ENCODE measurements around the gene FARS2.

Gene FARS2

GRCh38 chr6:5286780-5287179, 25.5 kb downstream of the FARS2 start:
- Mint-ChIP-seq H3K4me1 (peaks cover 47% of the 10 kb centered on the region), H3K36me3 (peaks cover 10% of the 10 kb centered on the region), H3K27ac (peak overlapping the region; percentile 43), H3K27me3 (no peaks in the 10 kb centered on the region), H3K9me3 (no peaks in the 10 kb centered on the region), H3K4me3 (peak overlapping the region; percentile 15)
- DNase-seq (ENCODE audit: low spot score in 2 of 2) (no peak), ATAC-seq (ENCODE audit: low read depth) (peak; percentile 77)

- no peaks in the 10 kb centered on the region for H3K9me3 Mint-ChIP-seq
These were observed 26.1 kb downstream of the FARS2 start for GRCh38 chr6:5287205-5287965.

GRCh38 chr6:5287966-5288297, 26.6 kb downstream of the FARS2 start:
- peaks cover 12% of the 10 kb centered on the region for H3K36me3 Mint-ChIP-seq
- no peak for DNase-seq (ENCODE audit: low spot score in 2 of 2)
- peaks cover 51% of the 10 kb centered on the region for H3K4me1 Mint-ChIP-seq
- no peaks in the 10 kb centered on the region for H3K9me3 Mint-ChIP-seq
- H3K27me3 Mint-ChIP-seq: no peaks in the 10 kb centered on the region
- no peak overlapping the region for H3K4me3 Mint-ChIP-seq
- ATAC-seq (ENCODE audit: low read depth): no peak
- no peak overlapping the region for H3K27ac Mint-ChIP-seq

More at GRCh38 chr6:5287205-5287965, 26.1 kb downstream of the FARS2 start:
- Mint-ChIP-seq H3K36me3 (peaks cover 12% of the 10 kb centered on the region), H3K4me3 (no peak overlapping the region), H3K27ac (peak overlapping the region; percentile 43), H3K4me1 (peaks cover 47% of the 10 kb centered on the region), H3K27me3 (no peaks in the 10 kb centered on the region)
- no peak for DNase-seq (ENCODE audit: low spot score in 2 of 2)
- no peak for ATAC-seq (ENCODE audit: low read depth)

GRCh38 chr6:5290097-5290496, 28.8 kb downstream of the FARS2 start:
- Mint-ChIP-seq H3K27me3 (no peaks in the 10 kb centered on the region), H3K27ac (no peak overlapping the region), H3K4me1 (peaks cover 55% of the 10 kb centered on the region), H3K9me3 (no peaks in the 10 kb centered on the region), H3K4me3 (peak overlapping the region; percentile 39), H3K36me3 (peaks cover 6% of the 10 kb centered on the region)
- DNase-seq (ENCODE audit: low spot score in 2 of 2) (no peak), ATAC-seq (ENCODE audit: low read depth) (peak; percentile 53)

GRCh38 chr6:5290500-5290899, 29.2 kb downstream of the FARS2 start:
- no peak overlapping the region for H3K27ac Mint-ChIP-seq
- H3K27me3 Mint-ChIP-seq: no peaks in the 10 kb centered on the region
- peak overlapping the region; percentile 49 for H3K4me3 Mint-ChIP-seq
- DNase-seq (ENCODE audit: low spot score in 2 of 2) (no peak), ATAC-seq (ENCODE audit: low read depth) (peak; percentile 69)
- H3K9me3 Mint-ChIP-seq: no peaks in the 10 kb centered on the region
- peaks cover 6% of the 10 kb centered on the region for H3K36me3 Mint-ChIP-seq
- peaks cover 52% of the 10 kb centered on the region for H3K4me1 Mint-ChIP-seq

GRCh38 chr6:5292154-5292553, 30.8 kb downstream of the FARS2 start:
- ATAC-seq (ENCODE audit: low read depth): no peak
- H3K27ac Mint-ChIP-seq: no peak overlapping the region
- no peak overlapping the region for H3K4me3 Mint-ChIP-seq

GRCh38 chr6:5293692-5294091, 32.4 kb downstream of the FARS2 start:
- DNase-seq (ENCODE audit: low spot score in 2 of 2): no peak
- no peaks in the 10 kb centered on the region for H3K9me3 Mint-ChIP-seq
- peaks cover 2% of the 10 kb centered on the region for H3K36me3 Mint-ChIP-seq
- H3K4me1 Mint-ChIP-seq: peaks cover 30% of the 10 kb centered on the region
- peak overlapping the region; percentile 82 for H3K27ac Mint-ChIP-seq
- H3K4me3 Mint-ChIP-seq: no peak overlapping the region
- no peaks in the 10 kb centered on the region for H3K27me3 Mint-ChIP-seq
- no peak for ATAC-seq (ENCODE audit: low read depth)

More at GRCh38 chr6:5292154-5292553, 30.8 kb downstream of the FARS2 start:
- DNase-seq (ENCODE audit: low spot score in 2 of 2): no peak
- H3K27me3 Mint-ChIP-seq: no peaks in the 10 kb centered on the region
- H3K9me3 Mint-ChIP-seq: no peaks in the 10 kb centered on the region
- peaks cover 41% of the 10 kb centered on the region for H3K4me1 Mint-ChIP-seq
- peaks cover 6% of the 10 kb centered on the region for H3K36me3 Mint-ChIP-seq

- peaks cover 2% of the 10 kb centered on the region for H3K36me3 Mint-ChIP-seq
- no peak for DNase-seq (ENCODE audit: low spot score in 2 of 2)
- peak overlapping the region; percentile 1 for H3K4me3 Mint-ChIP-seq
- H3K9me3 Mint-ChIP-seq: no peaks in the 10 kb centered on the region
- peak overlapping the region; percentile 82 for H3K27ac Mint-ChIP-seq
- ATAC-seq (ENCODE audit: low read depth): peak; percentile 41
- H3K27me3 Mint-ChIP-seq: no peaks in the 10 kb centered on the region
- peaks cover 27% of the 10 kb centered on the region for H3K4me1 Mint-ChIP-seq
These were observed 33.3 kb downstream of the FARS2 start for GRCh38 chr6:5294392-5295211.

- no peak overlapping the region for H3K4me3 Mint-ChIP-seq
- H3K36me3 Mint-ChIP-seq: peaks cover 2% of the 10 kb centered on the region
- H3K9me3 Mint-ChIP-seq: no peaks in the 10 kb centered on the region
- ATAC-seq (ENCODE audit: low read depth) (no peak), DNase-seq (ENCODE audit: low spot score in 2 of 2) (no peak)
- H3K4me1 Mint-ChIP-seq: peaks cover 24% of the 10 kb centered on the region
- no peak overlapping the region for H3K27ac Mint-ChIP-seq
- H3K27me3 Mint-ChIP-seq: no peaks in the 10 kb centered on the region
These were observed 34.3 kb downstream of the FARS2 start for GRCh38 chr6:5295623-5296022.

- Mint-ChIP-seq H3K4me3 (no peak overlapping the region), H3K4me1 (peaks cover 26% of the 10 kb centered on the region), H3K27ac (no peak overlapping the region)
These were observed 39.0 kb downstream of the FARS2 start for GRCh38 chr6:5300206-5300764.

GRCh38 chr6:5302220-5302946, 41.1 kb downstream of the FARS2 start:
- DNase-seq (ENCODE audit: low spot score in 2 of 2): no peak
- H3K4me3 Mint-ChIP-seq: peak overlapping the region; percentile 75

More at GRCh38 chr6:5300206-5300764, 39.0 kb downstream of the FARS2 start:
- ATAC-seq (ENCODE audit: low read depth) (no peak), DNase-seq (ENCODE audit: low spot score in 2 of 2) (no peak)
- no peaks in the 10 kb centered on the region for H3K27me3 Mint-ChIP-seq
- no peaks in the 10 kb centered on the region for H3K9me3 Mint-ChIP-seq
- H3K36me3 Mint-ChIP-seq: no peaks in the 10 kb centered on the region

GRCh38 chr6:5302995-5303622, 41.8 kb downstream of the FARS2 start:
- peak; percentile 58 to 61 for DNase-seq (ENCODE audit: low spot score in 2 of 2)
- Mint-ChIP-seq H3K27me3 (no peaks in the 10 kb centered on the region), H3K36me3 (no peaks in the 10 kb centered on the region), H3K9me3 (no peaks in the 10 kb centered on the region), H3K4me3 (peak overlapping the region; percentile 75), H3K4me1 (peaks cover 27% of the 10 kb centered on the region), H3K27ac (peak overlapping the region; percentile 14)
- peak; percentile 89 for ATAC-seq (ENCODE audit: low read depth)

More at GRCh38 chr6:5302220-5302946, 41.1 kb downstream of the FARS2 start:
- H3K27ac Mint-ChIP-seq: peak overlapping the region; percentile 14
- ATAC-seq (ENCODE audit: low read depth): peak; percentile 38
- no peaks in the 10 kb centered on the region for H3K27me3 Mint-ChIP-seq
- no peaks in the 10 kb centered on the region for H3K36me3 Mint-ChIP-seq
- H3K9me3 Mint-ChIP-seq: no peaks in the 10 kb centered on the region
- H3K4me1 Mint-ChIP-seq: peaks cover 27% of the 10 kb centered on the region

- Mint-ChIP-seq H3K4me3 (no peak overlapping the region), H3K27ac (peak overlapping the region; percentile 14), H3K9me3 (no peaks in the 10 kb centered on the region)
These were observed 42.4 kb downstream of the FARS2 start for GRCh38 chr6:5303682-5304081.

More at GRCh38 chr6:5303682-5304081, 42.4 kb downstream of the FARS2 start:
- ATAC-seq (ENCODE audit: low read depth): no peak
- no peaks in the 10 kb centered on the region for H3K27me3 Mint-ChIP-seq
- no peaks in the 10 kb centered on the region for H3K36me3 Mint-ChIP-seq
- no peak for DNase-seq (ENCODE audit: low spot score in 2 of 2)
- peaks cover 27% of the 10 kb centered on the region for H3K4me1 Mint-ChIP-seq

All from memory B cell (primary cell).